GM15510 (cell line): ENCODE data around the gene PSTPIP2.

Experiments
- POLR2A ChIP-seq: IDR thresholded peaks from 3 replicates; pipeline ENCODE4 v1.6.1; 2011; ENCODE audit warnings: borderline replicate concordance; ENCODE audit not compliant: insufficient read length; ENCODE audit errors: extremely low read depth

Gene PSTPIP2, protein sequence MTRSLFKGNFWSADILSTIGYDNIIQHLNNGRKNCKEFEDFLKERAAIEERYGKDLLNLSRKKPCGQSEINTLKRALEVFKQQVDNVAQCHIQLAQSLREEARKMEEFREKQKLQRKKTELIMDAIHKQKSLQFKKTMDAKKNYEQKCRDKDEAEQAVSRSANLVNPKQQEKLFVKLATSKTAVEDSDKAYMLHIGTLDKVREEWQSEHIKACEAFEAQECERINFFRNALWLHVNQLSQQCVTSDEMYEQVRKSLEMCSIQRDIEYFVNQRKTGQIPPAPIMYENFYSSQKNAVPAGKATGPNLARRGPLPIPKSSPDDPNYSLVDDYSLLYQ

DNA sequence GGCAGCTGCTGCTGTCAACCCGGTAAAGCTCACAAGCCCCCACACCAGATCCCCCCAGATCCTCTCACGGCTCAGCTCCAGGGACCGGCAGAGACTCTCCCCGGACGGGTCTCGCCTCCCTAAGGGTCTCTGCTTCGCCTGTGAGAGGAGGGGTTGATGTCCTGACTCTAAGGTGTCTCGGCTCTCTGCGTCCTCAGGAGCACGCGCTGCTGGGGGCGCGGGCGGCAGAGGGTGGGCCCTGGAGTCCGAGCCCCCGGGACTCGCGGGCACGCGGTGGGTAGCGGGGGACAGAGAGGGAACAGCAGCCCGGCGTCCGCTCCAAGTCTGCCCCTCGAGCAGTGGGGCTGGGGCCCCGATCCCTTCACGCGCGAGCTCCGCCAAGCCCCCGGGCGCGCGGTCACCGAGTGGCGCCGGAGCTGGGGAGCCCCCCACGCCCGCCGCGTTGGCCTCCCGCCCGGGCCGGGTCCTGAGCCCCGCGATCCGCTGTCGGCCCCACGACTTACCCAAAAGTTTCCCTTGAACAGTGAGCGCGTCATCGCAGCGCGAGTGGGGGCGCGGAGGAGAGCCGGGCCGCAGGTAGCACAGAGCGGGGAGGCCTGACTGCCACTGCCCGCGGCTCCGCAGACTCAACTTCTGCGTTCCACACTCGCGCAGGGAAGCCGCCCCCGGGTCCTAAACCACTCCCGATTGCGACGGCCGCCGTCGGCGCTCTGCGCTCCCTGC, at the start of gene PSTPIP2:
Gene PSTPIP2 (minus strand): TSS at position 608 of the 723 bp plus-strand sequence. CDS start 72 bp downstream, at position 536.
- TF ChIP-seq POLR2A, result peak; percentile 41

- TF ChIP-seq POLR2A, result no peak
Measured at GRCh38 chr18:46113751-46114150, 41.7 kb upstream of the PSTPIP2 start.

- no peak for TF ChIP-seq POLR2A
Measured at GRCh38 chr18:46110406-46110805, 38.3 kb upstream of the PSTPIP2 start.

DNA sequence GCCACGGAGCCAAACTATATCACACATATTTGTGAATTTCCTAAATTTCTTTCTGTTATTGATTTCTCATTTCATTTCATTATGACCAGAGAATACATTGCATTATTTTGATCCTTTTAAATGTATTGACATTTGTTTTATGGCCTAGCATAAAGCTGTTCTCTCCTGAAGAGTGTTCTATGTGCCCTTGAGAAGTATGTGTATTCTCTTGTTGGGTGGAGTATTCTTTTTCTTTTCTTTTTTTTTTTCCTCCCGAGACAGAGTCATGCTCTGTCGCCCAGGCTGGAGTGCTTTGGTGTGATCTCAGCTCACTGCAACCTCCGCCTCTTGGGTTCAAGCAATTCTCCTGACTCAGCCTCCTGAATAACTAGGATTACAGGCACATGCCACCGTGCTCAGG, 37.3 kb upstream of the PSTPIP2 start:
- TF ChIP-seq POLR2A, result no peak

GRCh38 chr18:46104128-46104911, 32.3 kb upstream of the PSTPIP2 start, which contains the start of gene HAUS1:
Gene HAUS1, plus strand, starts transcription at chr18:46104385. Its CDS starts 27 bp downstream, at chr18:46104412.
- TF ChIP-seq POLR2A, result peak; percentile 72

DNA sequence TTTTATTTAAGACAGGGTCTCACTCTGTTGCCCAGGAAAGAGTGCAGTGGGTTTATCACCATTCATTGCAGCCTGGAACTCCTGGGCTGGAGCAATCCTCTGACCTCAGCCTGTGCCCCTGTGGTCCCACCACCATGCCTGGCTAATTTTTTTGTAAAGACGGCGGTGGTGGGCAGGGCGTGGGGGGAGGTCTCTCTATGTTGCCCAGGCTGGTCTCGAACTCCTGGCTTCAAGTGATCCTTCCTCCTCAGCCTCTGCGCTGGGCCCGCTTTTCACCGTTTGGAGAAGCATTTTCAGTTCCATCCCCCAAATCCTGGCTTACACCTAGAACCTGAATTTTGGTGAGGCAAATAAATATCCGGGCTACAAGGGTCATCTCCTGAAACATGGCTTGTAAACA, 27.4 kb upstream of the PSTPIP2 start:
- no peak for TF ChIP-seq POLR2A

GRCh38 chr18:46098616-46098933, 26.5 kb upstream of the PSTPIP2 start:
- TF ChIP-seq POLR2A, result no peak

DNA sequence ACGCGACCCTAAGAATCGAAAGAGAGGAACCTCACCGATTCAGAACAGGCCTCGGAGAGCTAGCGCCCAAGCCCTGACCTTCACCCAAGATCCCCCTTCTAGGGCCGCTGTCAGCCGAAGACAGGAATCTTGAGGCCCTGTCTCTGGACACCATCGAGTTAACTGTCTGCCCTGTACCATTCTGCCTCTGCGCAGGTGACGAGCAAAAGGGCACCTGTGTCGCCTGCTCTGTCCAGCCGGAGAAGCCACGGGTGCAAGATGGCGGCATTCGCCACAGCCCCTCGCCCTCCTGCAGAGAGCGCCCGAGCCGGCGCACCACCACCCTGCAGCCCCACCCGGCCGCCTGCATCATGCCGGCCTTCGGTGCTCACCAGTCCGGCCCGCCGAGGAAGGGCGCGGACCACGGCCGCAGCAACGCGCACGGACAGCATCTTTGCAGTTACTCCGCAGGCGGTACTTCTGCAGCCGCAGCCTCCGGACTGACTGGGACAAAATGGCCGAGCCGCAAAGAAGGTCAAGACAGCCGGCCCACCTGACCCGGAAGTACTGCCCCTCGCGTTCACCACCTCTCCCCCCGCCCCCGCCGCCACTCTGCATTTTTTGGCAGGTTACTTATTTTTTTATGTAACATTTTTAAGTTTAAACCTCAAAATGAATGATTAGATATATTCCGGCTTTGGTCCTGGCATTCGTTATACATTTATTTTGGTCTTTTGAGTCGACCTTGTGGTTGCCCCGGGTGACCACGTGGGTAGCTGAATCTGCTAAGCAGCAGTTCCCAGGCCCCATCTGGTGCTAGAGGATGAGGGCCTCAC, 25.9 kb upstream of the PSTPIP2 start, which contains the start of gene ATP5F1A:
Gene ATP5F1A (minus strand): TSS at position 496 of the 815 bp plus-strand sequence. CDS start 65 bp downstream, at position 431.
- peak; percentile 89 for TF ChIP-seq POLR2A

DNA sequence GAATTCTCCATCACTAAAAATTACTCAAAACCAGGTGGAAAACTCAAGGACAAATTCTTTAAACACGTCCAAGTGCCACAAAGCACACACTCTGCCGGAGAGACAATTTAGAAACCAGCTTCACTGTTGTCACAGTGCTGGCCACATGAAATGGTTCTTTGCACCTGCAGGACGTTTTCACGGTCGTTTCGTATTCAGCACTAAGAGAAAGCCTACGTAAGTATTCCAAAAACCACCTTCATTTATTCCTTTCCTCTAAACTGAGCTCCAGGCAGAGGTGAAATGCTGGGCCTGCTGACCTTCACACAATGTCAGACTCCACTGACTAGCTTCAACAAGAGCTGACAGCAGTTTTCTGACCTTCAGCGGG, 25.4 kb upstream of the PSTPIP2 start:
- TF ChIP-seq POLR2A, result no peak

GRCh38 chr18:46096651-46097300, 24.7 kb upstream of the PSTPIP2 start:
- TF ChIP-seq POLR2A, result no peak

DNA sequence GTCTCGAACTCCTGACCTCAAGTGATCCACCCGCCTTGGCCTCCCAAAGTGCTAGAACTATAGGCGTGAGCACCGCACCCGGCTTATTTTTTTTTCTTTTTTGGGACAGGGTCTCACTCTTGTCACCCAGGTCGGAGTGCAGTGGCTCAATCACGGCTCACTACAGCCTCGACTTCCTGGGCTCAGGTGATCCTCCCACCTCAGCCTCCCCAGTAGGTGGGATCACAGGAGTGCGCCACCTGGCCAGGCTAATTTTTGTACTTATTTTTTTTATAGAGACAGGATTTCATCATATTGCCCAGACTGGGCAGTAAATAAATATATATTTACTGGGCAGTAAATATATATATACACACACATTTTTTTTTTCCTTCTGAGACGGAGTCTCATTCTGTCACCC, 23.5 kb upstream of the PSTPIP2 start:
- TF ChIP-seq POLR2A, result no peak

DNA sequence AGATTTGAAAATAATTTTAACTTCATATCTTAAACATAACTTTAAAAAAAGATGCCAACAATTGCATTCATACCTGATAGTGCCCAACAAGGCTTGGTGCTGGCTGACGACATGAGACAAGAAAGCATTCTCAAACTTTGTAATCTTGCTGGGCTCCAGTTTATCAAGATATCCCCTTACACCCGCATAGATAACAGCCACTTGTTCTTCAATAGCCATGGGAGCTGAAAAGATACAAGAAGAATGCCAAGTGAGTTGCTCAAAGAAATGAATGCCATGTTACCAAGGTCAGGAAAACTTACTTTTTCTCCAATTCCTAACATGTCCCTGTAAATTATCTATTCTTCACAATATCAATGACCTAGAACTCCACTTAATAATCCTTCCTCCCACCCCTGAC, 12.4 kb upstream of the PSTPIP2 start:
- TF ChIP-seq POLR2A, result no peak

GRCh38 chr18:46080156-46080555, 8.1 kb upstream of the PSTPIP2 start:
- TF ChIP-seq POLR2A, result no peak

DNA sequence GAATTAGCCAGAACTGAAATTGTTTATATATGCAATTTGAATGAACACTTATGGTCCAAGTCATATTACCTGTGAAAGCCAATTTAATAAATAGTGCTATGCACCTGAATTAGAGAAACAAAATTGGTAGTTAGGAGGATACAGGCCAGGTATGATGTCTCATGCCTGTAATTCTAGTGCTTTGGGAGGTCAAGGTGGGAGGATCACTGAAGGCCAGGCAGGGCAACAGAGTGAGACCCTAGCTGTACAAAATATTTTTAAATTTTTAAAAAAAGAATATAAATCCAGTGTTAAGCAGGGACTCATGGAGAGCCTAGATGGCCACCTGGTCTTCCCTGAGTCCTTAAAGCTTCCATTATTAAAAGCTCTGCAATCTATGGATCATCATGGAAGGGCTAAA, 7.3 kb upstream of the PSTPIP2 start:
- TF ChIP-seq POLR2A, result no peak

DNA sequence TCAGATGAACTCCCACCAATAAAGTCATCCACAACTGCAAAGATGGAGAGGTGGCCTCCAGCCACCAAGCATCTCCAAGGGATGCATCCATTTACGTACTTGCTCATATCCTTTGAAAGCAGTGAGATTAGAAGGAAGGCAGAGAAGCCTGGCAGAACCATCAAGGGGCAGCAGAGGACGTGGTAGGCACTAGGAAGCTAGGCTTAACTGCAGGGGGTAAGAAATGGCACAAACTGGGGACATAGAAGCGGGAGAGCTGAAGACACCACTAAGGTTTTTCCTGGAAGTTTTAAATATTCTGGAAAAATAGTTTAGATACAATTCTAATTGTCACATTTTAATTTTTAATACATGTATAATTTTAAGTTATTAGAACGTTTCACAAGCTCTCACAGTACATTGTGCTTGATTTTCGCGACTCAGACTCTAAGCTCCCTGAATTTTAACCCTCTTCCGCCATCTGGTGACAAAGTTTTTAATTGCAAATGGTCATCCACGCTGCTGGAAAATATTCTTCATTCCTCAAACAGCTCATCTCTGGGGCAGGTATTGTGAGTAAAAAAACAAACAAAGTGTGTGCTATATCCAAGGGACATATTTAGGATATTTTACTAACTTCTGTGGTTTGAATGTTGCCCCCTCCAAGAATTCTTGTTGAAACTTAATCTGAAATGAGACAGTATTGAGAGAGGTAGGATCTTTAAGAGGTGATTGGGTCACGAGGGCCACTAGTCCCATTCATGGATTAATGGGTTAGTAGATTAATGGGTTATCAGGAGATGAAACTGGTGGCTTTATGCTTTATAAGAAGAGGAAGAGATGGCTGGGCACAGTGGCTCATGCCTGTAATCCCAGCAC, 1.6 kb upstream of the PSTPIP2 start:
- TF ChIP-seq POLR2A, result no peak
